ENCODE data around the gene BTN1A1. TPM values are rescaled to one million over a fixed set of nuclear protein-coding genes. Genes with fewer than 3 reads are reported as not detected.

BTN1A1 gene
- total RNA-seq, 2 donors from 2014 or later = not detected

DNA sequence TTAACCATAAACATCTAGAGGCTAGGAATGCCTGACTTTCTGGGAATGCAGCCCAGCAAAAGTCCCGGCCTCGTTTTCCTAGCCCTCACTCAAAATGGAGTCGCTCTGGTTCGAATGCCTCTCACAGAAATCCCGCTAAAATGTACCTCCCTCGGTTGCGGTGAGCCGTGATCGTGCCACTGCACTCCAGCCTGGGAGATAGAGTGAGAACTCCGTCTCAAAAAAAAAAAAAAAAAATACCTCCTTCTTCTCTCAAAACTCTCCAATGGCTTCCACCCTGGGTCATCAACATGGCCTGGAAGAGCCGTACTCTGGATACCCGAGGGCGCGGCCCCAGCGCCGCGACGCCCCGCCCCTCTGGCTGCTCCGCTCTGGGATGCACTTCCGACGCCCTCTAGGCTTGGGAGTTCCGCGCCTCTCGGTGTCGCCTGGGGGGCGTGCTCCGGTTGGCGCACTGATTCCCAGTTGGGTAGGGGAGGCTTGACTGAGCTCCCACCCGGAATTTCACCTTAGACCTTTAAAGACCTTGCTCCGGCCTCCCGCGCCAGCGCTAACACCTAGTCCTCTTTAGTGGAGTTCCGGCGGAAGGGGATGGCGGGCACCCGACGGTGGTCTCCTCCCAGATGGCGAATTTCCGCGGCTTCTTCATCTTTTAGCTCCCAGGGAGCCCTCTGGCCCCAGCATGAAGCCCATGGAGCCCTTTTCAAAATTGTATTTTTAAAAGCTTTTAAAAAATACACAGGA is 50.3 kb downstream of the BTN1A1 start:
- Histone ChIP-seq H3K36me3 (no peaks in the 10 kb centered on the region), H3K4me1 (ENCODE audit: control insufficient read depth in 1 of 2, low read depth in 2 of 2) (peaks cover 7 to 27% of the 10 kb centered on the region in 2 donors), H3K27me3 (replicated peaks; ENCODE audit: insufficient read depth) (no peaks in the 10 kb centered on the region), H3K27ac (peak overlapping the region; percentile 32 to 66), H3K9me3 (no peaks in the 10 kb centered on the region), H3K4me3 (peak overlapping the region; percentile 80)
- TF ChIP-seq CTCF (IDR thresholded peaks at IDR 0.05) = no peak
- DNase-seq (ENCODE audit: low spot score) = no peak
- ATAC-seq (ENCODE audit: insufficient number of reproducible peaks, low FRiP score, low read depth) = no peak

GRCh38 chr6:26552205-26552604 is 52.1 kb downstream of the BTN1A1 start:
- H3K4me3 ChIP-seq = no peak overlapping the region
- DNase-seq (ENCODE audit: low spot score) (no peak), ATAC-seq (ENCODE audit: insufficient number of reproducible peaks, low FRiP score, low read depth) (no peak)
- peaks cover 7 to 27% of the 10 kb centered on the region in 2 donors for H3K4me1 ChIP-seq (ENCODE audit: control insufficient read depth in 1 of 2, low read depth in 2 of 2)
- no peak for TF ChIP-seq CTCF (IDR thresholded peaks at IDR 0.05)
- H3K27ac ChIP-seq = no peak overlapping the region
- no peaks in the 10 kb centered on the region for H3K36me3 ChIP-seq
- H3K27me3 ChIP-seq (replicated peaks; ENCODE audit: insufficient read depth) = no peaks in the 10 kb centered on the region
- no peaks in the 10 kb centered on the region for H3K9me3 ChIP-seq

DNA sequence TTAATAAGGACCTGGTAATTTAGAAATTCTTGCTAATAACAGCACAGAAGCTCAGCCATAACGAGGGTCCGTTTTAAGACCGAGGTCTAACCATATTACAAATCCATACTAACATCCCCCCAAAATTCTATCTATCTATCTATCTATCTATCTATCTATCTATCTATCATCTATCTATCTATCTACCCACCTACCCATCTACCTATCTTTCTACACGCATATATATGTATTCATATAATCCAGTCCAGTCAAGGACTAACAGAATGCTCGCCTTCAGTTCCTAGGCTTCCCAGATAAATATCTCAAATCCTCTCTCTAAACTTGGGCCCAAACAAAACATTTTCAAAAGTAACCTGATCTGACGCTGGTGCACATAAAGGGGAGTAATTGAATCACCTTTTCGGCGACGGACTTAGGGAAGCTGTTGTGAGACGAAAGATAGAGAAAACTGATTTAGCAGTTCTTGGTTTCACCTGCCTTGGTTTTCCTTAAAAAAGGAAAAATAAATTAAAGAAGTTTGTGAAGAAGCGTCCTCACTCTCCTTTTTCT is 52.6 kb downstream of the BTN1A1 start:
- Histone ChIP-seq H3K27me3 (replicated peaks; ENCODE audit: insufficient read depth) (no peaks in the 10 kb centered on the region), H3K4me1 (ENCODE audit: control insufficient read depth in 1 of 2, low read depth in 2 of 2) (peaks cover 7 to 27% of the 10 kb centered on the region in 2 donors), H3K27ac (peak overlapping the region; percentile 72 to 91), H3K4me3 (peak overlapping the region; percentile 70), H3K9me3 (no peaks in the 10 kb centered on the region), H3K36me3 (no peaks in the 10 kb centered on the region)
- TF ChIP-seq CTCF (IDR thresholded peaks at IDR 0.05) = no peak
- DNase-seq (ENCODE audit: low spot score) (no peak), ATAC-seq (ENCODE audit: insufficient number of reproducible peaks, low FRiP score, low read depth) (no peak)

- H3K27ac ChIP-seq = peak overlapping the region; percentile 72 to 91
- TF ChIP-seq CTCF (IDR thresholded peaks at IDR 0.05) = no peak
- no peaks in the 10 kb centered on the region for H3K36me3 ChIP-seq
- DNase-seq (ENCODE audit: low spot score) = no peak
- peak; percentile 59 for ATAC-seq (ENCODE audit: insufficient number of reproducible peaks, low FRiP score, low read depth)
- no peaks in the 10 kb centered on the region for H3K27me3 ChIP-seq (replicated peaks; ENCODE audit: insufficient read depth)
- peak overlapping the region; percentile 70 for H3K4me3 ChIP-seq
- no peaks in the 10 kb centered on the region for H3K9me3 ChIP-seq
- H3K4me1 ChIP-seq (ENCODE audit: control insufficient read depth in 1 of 2, low read depth in 2 of 2) = peaks cover 7 to 27% of the 10 kb centered on the region in 2 donors
Observed at GRCh38 chr6:26553264-26553634, 53.1 kb downstream of the BTN1A1 start.

- Histone ChIP-seq H3K4me3 (peak overlapping the region; percentile 70), H3K27ac (peak overlapping the region; percentile 72 to 91), H3K36me3 (no peaks in the 10 kb centered on the region), H3K9me3 (no peaks in the 10 kb centered on the region), H3K27me3 (replicated peaks; ENCODE audit: insufficient read depth) (no peaks in the 10 kb centered on the region), H3K4me1 (ENCODE audit: control insufficient read depth in 1 of 2, low read depth in 2 of 2) (peaks cover 7 to 27% of the 10 kb centered on the region in 2 donors)
- no peak for TF ChIP-seq CTCF (IDR thresholded peaks at IDR 0.05)
- peak; percentile 45 for DNase-seq (ENCODE audit: low spot score)
- ATAC-seq (ENCODE audit: insufficient number of reproducible peaks, low FRiP score, low read depth) = peak; percentile 92
Observed at GRCh38 chr6:26553635-26554446, 53.7 kb downstream of the BTN1A1 start.
